Posterior cingulate gyrus (tissue), 11 donors: ENCODE data around the gene CACNA2D3.

Source experiments
- DNase-seq, 10 donors: peaks; one replicate each; pipeline versions ENCODE4 v3.0.0 to v3.0.0-alpha.2; 2020 to 2021; ENCODE audit warnings: mixed read lengths in 3 of 10
- intact Hi-C: fragments of 100-400 bp; cut with DNase I; formaldehyde crosslinking; loops from one replicate; pipeline ENCODE4 v1.15.1; 2023

The CACNA2D3 gene

GRCh38 chr3:54358316-54358715 lies 236.0 kb downstream of the CACNA2D3 start:
- no peak for DNase-seq
- intact Hi-C loops: no loop called here

GRCh38 chr3:54358969-54359694 lies 236.8 kb downstream of the CACNA2D3 start:
- intact Hi-C loops: no loop called here
- no peak for DNase-seq

- no peak for DNase-seq
- intact Hi-C loops: no loop called here
Measured at GRCh38 chr3:54360320-54360719, 238.0 kb downstream of the CACNA2D3 start.

DNA sequence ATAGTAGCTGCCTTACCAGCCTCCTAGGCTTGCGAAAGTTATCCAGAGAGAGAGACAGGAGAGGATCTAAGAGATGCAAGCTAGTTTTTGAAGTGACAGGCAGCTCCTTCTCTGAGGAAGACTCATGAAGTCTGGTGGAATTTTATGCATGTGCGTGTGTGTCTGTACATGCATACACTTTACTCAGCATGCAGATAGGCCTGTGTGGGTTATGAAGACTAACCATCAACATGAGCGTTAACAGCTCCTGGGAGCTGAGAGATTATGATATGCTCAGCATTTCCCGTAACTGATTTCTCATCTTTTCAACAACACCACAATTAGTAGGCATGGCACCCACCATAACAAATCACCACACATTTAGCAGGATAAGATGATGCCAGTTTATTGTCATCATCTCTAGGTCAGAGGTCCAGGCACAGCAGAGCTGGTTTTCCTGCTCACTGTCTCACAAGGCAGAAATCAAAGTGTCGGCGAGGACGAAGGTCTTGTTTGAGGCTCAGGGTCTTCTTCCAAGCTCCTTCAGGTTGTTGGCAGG lies 239.5 kb downstream of the CACNA2D3 start:
- intact Hi-C loops: no loop called here
- DNase-seq: no peak

DNA sequence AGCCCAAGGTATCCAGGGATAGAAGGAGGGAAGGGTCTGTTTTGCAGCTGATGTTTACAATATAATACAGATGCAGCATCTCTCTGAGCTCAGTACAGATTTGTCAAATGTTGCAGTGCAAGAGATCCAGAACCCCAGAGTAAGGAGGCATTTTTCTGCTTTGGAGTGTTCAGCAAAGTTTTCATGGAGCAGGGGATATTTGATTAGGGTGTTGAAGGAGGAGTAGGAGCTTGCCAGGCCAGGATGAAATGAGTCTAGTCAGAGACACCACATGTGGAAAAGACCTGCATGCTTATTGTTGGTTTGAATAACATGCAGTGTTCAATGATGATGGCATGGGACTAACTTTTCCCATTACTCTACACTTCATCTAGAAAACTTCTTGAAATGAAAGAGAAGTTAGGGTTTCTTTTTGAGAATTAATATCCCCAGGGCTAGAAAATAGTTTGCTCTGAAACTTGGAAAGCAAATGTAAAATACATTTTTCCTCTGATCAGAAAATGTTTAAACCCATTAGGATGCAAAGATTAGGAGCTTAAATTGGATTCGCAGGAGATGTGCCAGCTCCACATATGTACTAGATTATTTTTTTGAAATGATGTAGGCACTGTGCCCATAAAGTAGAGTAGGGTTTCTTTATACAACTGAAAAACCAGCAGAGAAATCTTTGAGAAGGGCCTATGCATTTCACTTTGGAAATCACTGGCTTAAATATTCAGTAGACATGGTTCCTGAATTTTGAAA lies 243.8 kb downstream of the CACNA2D3 start:
- intact Hi-C loops: no loop called here
- no peak for DNase-seq

- intact Hi-C loops: no loop called here
- DNase-seq: no peak
Measured at GRCh38 chr3:54366839-54367238, 244.5 kb downstream of the CACNA2D3 start.

- intact Hi-C loops: no loop called here
- no peak for DNase-seq
Measured at GRCh38 chr3:54372232-54372631, 249.9 kb downstream of the CACNA2D3 start.

GRCh38 chr3:54374214-54374852 lies 252.0 kb downstream of the CACNA2D3 start:
- intact Hi-C loops: no loop called here
- DNase-seq: no peak

GRCh38 chr3:54376142-54376807 lies 253.9 kb downstream of the CACNA2D3 start:
- DNase-seq: no peak
- intact Hi-C loops: no loop called here

- no peak for DNase-seq
- intact Hi-C loops: no loop called here
Measured at GRCh38 chr3:54376939-54377578, 254.7 kb downstream of the CACNA2D3 start.

GRCh38 chr3:54378184-54378583 lies 255.8 kb downstream of the CACNA2D3 start:
- DNase-seq: no peak
- intact Hi-C loops: no loop called here

- no peak for DNase-seq
- intact Hi-C loops: no loop called here
Measured at GRCh38 chr3:54384279-54384678, 261.9 kb downstream of the CACNA2D3 start.

- intact Hi-C loops: no loop called here
- DNase-seq: no peak
Measured at GRCh38 chr3:54390582-54390981, 268.2 kb downstream of the CACNA2D3 start.

- intact Hi-C loops: no loop called here
Measured at GRCh38 chr3:54393150-54393549, 270.8 kb downstream of the CACNA2D3 start.

DNA sequence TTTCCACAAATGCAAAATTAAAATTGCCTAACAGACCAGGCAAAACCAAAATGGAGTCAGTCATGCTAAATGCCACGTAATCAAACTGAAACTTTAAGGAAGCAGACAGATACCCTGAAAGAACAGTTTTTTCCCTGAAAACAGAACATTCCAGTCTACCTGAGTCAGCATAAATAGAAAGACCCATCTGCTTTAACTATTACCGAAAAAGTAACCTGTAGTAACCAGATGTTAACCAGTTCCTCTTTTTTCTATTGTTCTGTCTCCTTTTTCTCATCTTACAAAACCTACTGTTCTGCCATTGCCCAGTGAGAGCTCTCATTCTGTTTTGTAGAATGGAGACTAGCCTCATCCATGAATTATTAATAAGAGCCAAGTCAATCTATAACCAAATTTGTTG lies 286.0 kb downstream of the CACNA2D3 start:
- no peak for DNase-seq
- intact Hi-C loops: no loop called here

More at GRCh38 chr3:54393150-54393549, 270.8 kb downstream of the CACNA2D3 start:
- peak in 1 of 10 donors; percentile 25 for DNase-seq

DNA sequence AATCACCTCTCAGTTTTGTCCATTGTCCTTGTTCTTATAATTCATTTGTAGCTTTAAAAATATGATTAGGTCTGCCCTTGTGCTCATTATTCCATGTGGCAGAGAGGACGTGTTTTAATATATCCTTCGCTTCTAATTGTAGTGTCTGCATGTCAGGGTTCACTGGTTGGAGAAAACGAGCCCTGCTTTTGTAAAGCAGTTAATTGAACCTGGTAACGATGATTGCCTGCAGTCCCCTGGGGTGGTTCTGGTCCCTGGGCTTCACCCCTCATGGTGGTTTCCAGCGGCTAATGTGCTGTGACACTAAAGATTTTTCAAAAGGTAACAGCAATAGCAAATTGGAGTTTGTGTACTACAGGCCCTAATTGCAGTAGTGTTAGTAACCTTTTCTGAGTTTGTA lies 299.6 kb downstream of the CACNA2D3 start:
- no peak for DNase-seq
- intact Hi-C loops: no loop called here

GRCh38 chr3:54424292-54424691 lies 301.9 kb downstream of the CACNA2D3 start:
- intact Hi-C loops: no loop called here
- no peak for DNase-seq

GRCh38 chr3:54426381-54426780 lies 304.0 kb downstream of the CACNA2D3 start:
- no peak for DNase-seq
- intact Hi-C loops: no loop called here

DNA sequence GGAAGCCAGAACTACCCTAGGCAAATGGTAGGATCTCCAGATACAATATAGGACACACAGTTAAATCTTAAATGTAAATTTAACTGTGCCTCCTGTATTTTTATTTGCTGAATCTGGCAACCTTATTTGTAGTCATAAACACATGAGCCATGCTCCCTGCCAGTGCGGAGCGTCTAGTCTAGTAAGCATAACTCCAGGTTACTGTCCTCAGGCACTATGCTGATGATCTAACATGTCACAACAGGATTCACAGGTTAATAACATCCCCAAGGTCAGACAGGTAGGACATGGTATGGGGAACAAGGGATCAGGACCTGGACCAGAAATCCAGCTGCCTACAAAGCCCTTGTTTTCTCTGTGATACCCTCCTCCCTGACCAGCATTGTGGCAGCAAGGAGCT lies 305.1 kb downstream of the CACNA2D3 start:
- intact Hi-C loops: no loop called here
- DNase-seq: no peak
